GM15510 (cell line): ENCODE measurements around the gene RNF148.

Experiments
- POLR2A ChIP-seq: IDR thresholded peaks from 3 replicates; pipeline ENCODE4 v1.6.1; 2011; ENCODE audit warnings: borderline replicate concordance; ENCODE audit not compliant: insufficient read length; ENCODE audit errors: extremely low read depth

RNF148 gene

GRCh38 chr7:122709930-122710646, 7.4 kb upstream of the RNF148 start:
- no peak for TF ChIP-seq POLR2A

GRCh38 chr7:122706836-122707235, 4.1 kb upstream of the RNF148 start:
- no peak for TF ChIP-seq POLR2A

GRCh38 chr7:122699017-122699416, 3.7 kb downstream of the RNF148 start, which contains the start of gene RNF133:
Gene RNF133, minus strand, starts transcription at chr7:122699117. Its CDS starts 199 bp downstream, at chr7:122698918.
- TF ChIP-seq POLR2A = no peak

GRCh38 chr7:122695816-122696215, 6.9 kb downstream of the RNF148 start:
- no peak for TF ChIP-seq POLR2A

GRCh38 chr7:122694697-122695096, 8.0 kb downstream of the RNF148 start:
- no peak for TF ChIP-seq POLR2A

GRCh38 chr7:122692769-122693309, 9.9 kb downstream of the RNF148 start:
- no peak for TF ChIP-seq POLR2A

- no peak for TF ChIP-seq POLR2A
Measured at GRCh38 chr7:122691569-122692235, 11.0 kb downstream of the RNF148 start.

DNA sequence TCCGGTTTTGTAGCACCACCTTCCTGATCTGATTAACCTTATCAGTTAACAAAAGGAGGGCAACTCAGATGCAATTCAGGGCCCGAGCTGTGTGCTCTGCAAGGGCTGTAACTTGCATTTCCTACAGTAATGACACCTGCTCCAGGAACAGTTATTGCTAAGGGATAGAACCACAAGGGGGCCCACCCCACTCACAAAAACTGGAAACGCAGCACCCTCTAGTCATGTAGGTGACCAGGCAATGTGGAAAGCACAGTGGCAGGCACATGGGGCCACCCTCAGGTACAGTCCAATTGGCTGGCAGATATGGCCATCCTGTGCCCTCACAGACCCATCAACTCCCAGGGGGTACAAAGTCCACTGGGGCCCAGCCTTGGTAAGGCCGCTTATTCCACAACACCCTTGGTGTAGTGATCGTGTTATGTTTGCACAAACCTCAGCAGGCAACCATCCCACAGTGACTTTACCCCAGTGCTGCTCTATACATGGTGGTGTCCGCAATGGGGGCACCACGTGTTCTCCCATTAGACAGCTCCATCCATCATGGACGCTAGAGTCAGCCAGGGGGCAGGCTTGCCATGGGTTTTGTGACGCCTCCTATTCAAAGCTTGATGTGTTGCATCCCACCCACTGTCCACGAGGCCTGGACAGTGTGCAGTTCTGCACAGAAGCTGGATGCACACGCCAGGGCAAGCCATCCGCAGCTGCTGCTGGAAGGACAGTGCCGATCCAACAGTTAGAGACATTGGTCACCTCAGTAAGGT, 13.2 kb downstream of the RNF148 start:
- TF ChIP-seq POLR2A = no peak

DNA sequence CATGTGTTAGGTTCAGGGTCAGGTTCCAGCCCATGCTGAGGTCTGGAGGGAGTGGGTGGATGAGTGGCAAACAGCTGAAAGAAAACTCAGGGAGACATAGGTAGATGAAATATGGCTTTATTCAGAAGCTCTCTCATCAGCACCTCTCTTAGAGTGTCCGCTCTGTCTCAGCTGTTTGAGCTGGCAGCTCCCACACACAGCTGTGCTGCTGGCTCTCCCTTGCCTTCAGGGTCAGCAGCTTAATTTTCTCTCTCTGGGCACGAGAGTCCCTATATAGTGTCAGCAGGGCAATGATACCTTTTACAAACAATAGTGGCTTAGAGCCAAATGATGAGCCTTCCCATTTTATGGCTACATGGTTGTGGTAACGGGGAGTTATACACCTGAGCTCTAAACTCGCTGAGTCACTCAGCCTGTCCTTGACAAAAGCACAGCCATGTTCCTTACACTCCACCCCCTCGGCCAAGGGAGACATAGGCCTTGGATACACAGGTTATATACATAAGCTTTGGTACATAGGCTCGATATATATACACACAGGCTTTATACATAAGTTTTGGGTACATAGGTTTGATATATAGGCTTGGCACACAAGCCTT, 14.2 kb downstream of the RNF148 start:
- no peak for TF ChIP-seq POLR2A

GRCh38 chr7:122686360-122686878, 16.3 kb downstream of the RNF148 start:
- no peak for TF ChIP-seq POLR2A

GRCh38 chr7:122684504-122684903, 18.2 kb downstream of the RNF148 start:
- no peak for TF ChIP-seq POLR2A

- no peak for TF ChIP-seq POLR2A
Measured at GRCh38 chr7:122682815-122683550, 19.7 kb downstream of the RNF148 start.

DNA sequence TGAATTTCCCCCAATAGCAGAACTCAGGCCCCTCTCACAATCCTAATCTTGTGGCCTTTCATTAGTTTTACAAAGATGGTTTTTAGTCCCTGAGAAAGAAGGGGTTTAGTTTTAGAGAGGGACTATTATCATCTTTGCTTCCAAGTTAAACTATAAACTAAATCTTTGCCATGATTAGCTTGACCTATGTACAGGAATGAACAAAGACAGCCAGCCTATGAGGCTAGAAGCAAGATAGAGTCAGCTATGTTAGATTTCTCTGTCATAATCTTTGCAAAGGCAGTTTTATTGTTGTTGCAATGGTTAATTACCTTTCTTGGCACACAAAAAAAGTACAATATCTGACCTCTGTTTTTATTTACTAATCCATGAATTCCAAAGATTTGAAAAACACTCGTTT, 22.9 kb downstream of the RNF148 start:
- TF ChIP-seq POLR2A = no peak

DNA sequence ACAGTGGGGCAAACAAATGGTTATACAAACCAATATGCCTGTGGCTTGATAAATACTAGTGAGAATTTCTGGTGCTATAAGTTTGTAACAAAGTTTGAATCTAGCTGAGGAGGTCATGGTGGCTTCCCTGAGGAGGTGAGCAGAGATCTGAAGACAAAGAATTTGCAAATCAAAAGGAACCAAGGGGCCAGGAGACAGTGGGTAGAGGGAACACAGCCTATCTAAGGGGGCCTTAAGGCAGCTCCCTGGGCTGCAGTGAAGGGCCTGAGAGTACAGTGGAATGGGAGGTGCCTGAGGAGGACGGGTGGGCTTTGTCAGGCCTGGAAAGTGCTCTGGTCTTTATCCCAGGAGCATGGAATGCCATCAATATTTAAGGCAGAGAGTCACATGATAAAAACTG, 25.6 kb downstream of the RNF148 start:
- TF ChIP-seq POLR2A = no peak
